ENCODE results near the gene PPP2R3A. TPM values are rescaled to one million over a fixed set of nuclear protein-coding genes. Genes with fewer than 3 reads are reported as not detected.
A peak's percentile ranks its signal among the peaks of the same experiment; 100 is the strongest.

The PPP2R3A gene
- total RNA-seq, 1 donor from 2014 or later = 14.8 TPM

- Mint-ChIP-seq H3K4me1 (ENCODE audit: low read depth) (peaks cover 65% of the 10 kb centered on the region), H3K27ac (ENCODE audit: unreplicated experiment) (no peak overlapping the region), H3K36me3 (ENCODE audit: low read depth) (no peaks in the 10 kb centered on the region), H3K9me3 (ENCODE audit: low read depth) (no peaks in the 10 kb centered on the region), H3K27me3 (ENCODE audit: low read depth) (no peaks in the 10 kb centered on the region), H3K4me3 (ENCODE audit: unreplicated experiment) (no peak overlapping the region)
- DNase-seq (ENCODE audit: low spot score) = no peak
- TF ChIP-seq, protein P1, sequence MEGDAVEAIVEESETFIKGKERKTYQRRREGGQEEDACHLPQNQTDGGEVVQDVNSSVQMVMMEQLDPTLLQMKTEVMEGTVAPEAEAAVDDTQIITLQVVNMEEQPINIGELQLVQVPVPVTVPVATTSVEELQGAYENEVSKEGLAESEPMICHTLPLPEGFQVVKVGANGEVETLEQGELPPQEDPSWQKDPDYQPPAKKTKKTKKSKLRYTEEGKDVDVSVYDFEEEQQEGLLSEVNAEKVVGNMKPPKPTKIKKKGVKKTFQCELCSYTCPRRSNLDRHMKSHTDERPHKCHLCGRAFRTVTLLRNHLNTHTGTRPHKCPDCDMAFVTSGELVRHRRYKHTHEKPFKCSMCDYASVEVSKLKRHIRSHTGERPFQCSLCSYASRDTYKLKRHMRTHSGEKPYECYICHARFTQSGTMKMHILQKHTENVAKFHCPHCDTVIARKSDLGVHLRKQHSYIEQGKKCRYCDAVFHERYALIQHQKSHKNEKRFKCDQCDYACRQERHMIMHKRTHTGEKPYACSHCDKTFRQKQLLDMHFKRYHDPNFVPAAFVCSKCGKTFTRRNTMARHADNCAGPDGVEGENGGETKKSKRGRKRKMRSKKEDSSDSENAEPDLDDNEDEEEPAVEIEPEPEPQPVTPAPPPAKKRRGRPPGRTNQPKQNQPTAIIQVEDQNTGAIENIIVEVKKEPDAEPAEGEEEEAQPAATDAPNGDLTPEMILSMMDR (IDR thresholded peaks at IDR 0.05) = no peak
Measured at GRCh38 chr3:136184703-136185102, 219.2 kb downstream of the PPP2R3A start.

- DNase-seq (ENCODE audit: low spot score) = no peak
- H3K4me1 Mint-ChIP-seq (ENCODE audit: low read depth) = peaks cover 74% of the 10 kb centered on the region
- H3K27me3 Mint-ChIP-seq (ENCODE audit: low read depth) = no peaks in the 10 kb centered on the region
- H3K9me3 Mint-ChIP-seq (ENCODE audit: low read depth) = no peaks in the 10 kb centered on the region
- no peaks in the 10 kb centered on the region for H3K36me3 Mint-ChIP-seq (ENCODE audit: low read depth)
- H3K4me3 Mint-ChIP-seq (ENCODE audit: unreplicated experiment) = no peak overlapping the region
- TF ChIP-seq, protein P1 (IDR thresholded peaks at IDR 0.05) = no peak
- peak overlapping the region; percentile 78 for H3K27ac Mint-ChIP-seq (ENCODE audit: unreplicated experiment)
Measured at GRCh38 chr3:136186344-136186743, 220.8 kb downstream of the PPP2R3A start.

DNA sequence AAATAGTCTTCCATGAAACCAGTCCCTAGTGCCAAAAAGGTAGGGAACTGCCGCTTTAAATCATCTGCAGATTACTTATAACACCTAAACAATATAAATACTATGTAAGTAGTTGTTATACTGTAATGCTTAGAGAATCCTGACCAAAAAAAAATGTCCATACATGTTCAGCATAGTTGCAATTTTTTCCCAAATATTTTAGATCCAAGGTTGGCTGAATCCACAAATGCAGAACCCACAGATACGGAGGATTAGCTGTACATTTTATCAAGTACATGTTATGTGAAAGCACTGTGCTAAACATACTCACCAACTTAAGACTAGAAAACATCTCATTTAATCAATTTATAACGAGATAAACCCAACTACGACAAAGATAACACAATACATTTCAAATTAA is 221.3 kb downstream of the PPP2R3A start:
- TF ChIP-seq, protein P1 (IDR thresholded peaks at IDR 0.05) = no peak
- no peak for DNase-seq (ENCODE audit: low spot score)
- H3K36me3 Mint-ChIP-seq (ENCODE audit: low read depth) = no peaks in the 10 kb centered on the region
- H3K4me1 Mint-ChIP-seq (ENCODE audit: low read depth) = peaks cover 78% of the 10 kb centered on the region
- peak overlapping the region; percentile 16 for H3K4me3 Mint-ChIP-seq (ENCODE audit: unreplicated experiment)
- H3K9me3 Mint-ChIP-seq (ENCODE audit: low read depth) = no peaks in the 10 kb centered on the region
- no peaks in the 10 kb centered on the region for H3K27me3 Mint-ChIP-seq (ENCODE audit: low read depth)
- peak overlapping the region; percentile 57 for H3K27ac Mint-ChIP-seq (ENCODE audit: unreplicated experiment)

- H3K36me3 Mint-ChIP-seq (ENCODE audit: low read depth) = no peaks in the 10 kb centered on the region
- H3K4me1 Mint-ChIP-seq (ENCODE audit: low read depth) = peaks cover 79% of the 10 kb centered on the region
- H3K27ac Mint-ChIP-seq (ENCODE audit: unreplicated experiment) = no peak overlapping the region
- no peaks in the 10 kb centered on the region for H3K9me3 Mint-ChIP-seq (ENCODE audit: low read depth)
- no peak overlapping the region for H3K4me3 Mint-ChIP-seq (ENCODE audit: unreplicated experiment)
- H3K27me3 Mint-ChIP-seq (ENCODE audit: low read depth) = no peaks in the 10 kb centered on the region
- DNase-seq (ENCODE audit: low spot score) = no peak
- TF ChIP-seq, protein P1 (IDR thresholded peaks at IDR 0.05) = no peak
Measured at GRCh38 chr3:136187868-136188267, 222.3 kb downstream of the PPP2R3A start.

GRCh38 chr3:136189043-136189442 is 223.5 kb downstream of the PPP2R3A start:
- Mint-ChIP-seq H3K36me3 (ENCODE audit: low read depth) (no peaks in the 10 kb centered on the region), H3K9me3 (ENCODE audit: low read depth) (no peaks in the 10 kb centered on the region), H3K4me1 (ENCODE audit: low read depth) (peaks cover 84% of the 10 kb centered on the region), H3K4me3 (ENCODE audit: unreplicated experiment) (no peak overlapping the region), H3K27ac (ENCODE audit: unreplicated experiment) (peak overlapping the region; percentile 36), H3K27me3 (ENCODE audit: low read depth) (no peaks in the 10 kb centered on the region)
- DNase-seq (ENCODE audit: low spot score) = no peak
- TF ChIP-seq, protein P1 (IDR thresholded peaks at IDR 0.05) = no peak

All from chondrocyte (in vitro differentiated cells).